ENCODE results near the gene IFT122.

DNA sequence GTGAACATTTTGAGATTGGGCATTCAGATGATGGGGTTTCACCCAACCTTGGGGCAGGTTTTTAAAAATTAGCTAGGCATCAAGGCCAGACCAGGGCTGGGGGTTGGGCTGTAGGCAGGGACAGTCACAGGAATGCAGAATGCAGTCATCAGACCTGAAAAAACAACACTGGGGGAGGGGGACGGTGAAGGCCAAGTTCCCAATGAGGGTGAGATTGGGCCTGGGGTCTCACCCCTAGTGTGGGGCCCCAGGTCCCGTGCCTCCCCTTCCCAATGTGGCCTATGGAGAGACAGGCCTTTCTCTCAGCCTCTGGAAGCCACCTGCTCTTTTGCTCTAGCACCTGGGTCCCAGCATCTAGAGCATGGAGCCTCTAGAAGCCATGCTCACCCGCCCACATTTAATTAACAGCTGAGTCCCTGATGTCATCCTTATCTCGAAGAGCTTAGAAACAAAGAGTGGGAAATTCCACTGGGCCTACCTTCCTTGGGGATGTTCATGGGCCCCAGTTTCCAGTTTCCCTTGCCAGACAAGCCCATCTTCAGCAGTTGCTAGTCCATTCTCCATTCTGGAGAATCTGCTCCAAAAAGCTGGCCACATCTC is 94.5 kb downstream of the IFT122 start:
- TF ChIP-seq, protein P1, sequence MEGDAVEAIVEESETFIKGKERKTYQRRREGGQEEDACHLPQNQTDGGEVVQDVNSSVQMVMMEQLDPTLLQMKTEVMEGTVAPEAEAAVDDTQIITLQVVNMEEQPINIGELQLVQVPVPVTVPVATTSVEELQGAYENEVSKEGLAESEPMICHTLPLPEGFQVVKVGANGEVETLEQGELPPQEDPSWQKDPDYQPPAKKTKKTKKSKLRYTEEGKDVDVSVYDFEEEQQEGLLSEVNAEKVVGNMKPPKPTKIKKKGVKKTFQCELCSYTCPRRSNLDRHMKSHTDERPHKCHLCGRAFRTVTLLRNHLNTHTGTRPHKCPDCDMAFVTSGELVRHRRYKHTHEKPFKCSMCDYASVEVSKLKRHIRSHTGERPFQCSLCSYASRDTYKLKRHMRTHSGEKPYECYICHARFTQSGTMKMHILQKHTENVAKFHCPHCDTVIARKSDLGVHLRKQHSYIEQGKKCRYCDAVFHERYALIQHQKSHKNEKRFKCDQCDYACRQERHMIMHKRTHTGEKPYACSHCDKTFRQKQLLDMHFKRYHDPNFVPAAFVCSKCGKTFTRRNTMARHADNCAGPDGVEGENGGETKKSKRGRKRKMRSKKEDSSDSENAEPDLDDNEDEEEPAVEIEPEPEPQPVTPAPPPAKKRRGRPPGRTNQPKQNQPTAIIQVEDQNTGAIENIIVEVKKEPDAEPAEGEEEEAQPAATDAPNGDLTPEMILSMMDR (IDR thresholded peaks at IDR 0.05) = no peak
- no peak for TF ChIP-seq POLR2A (IDR thresholded peaks at IDR 0.05)
